ENCODE results near the gene CTNNA3. TPM values are rescaled to one million over a fixed set of nuclear protein-coding genes. Genes with fewer than 3 reads are reported as not detected.
"Not testable (repeated sequence)": the region's sequence is repeated elsewhere in the genome, so short reads cannot be mapped to it uniquely, and the experiment has no call there.

The CTNNA3 gene
- polyA plus RNA-seq, 2 donors = 0.08 to 0.10 TPM

DNA sequence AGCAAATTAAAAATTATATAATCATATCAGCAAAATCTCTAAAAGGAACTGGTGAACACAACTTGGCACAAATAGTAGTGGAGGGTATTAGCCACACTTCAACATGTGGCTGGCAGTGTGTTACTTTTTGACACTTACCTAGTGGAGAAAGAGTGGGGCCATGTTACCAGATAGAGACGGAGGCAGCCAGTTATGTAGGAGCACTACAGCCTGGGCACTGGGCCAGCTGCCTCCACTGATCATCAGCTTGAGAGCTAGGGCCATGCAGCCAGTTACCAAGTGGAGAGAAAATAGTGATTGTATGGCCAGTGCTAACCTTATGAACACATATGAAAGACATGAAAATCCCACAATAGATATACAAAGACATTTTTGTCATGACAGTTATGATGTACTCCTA is 243.1 kb downstream of the CTNNA3 start:
- WGBS, 2 donors = 68 to 89% methylated on average over 1 of the region's 1 CpG
- Histone ChIP-seq H3K4me1 (ENCODE audit: control insufficient read depth in 2 of 2, insufficient read depth in 2 of 2, low read length in 1 of 2) (no peaks in the 10 kb centered on the region), H3K4me3 (ENCODE audit: low read depth in 1 of 2, low read length in 2 of 2) (no peak overlapping the region), H3K36me3 (ENCODE audit: control insufficient read depth in 2 of 2, insufficient read depth in 2 of 2, low read length in 1 of 2) (no peaks in the 10 kb centered on the region), H3K27me3 (ENCODE audit: control insufficient read depth in 1 of 2, insufficient read depth in 2 of 2, low read length in 2 of 2) (no peaks in the 10 kb centered on the region), H3K9me3 (ENCODE audit: control insufficient read depth in 2 of 2, insufficient read depth in 1 of 2, low read depth in 1 of 2, low read length in 1 of 2) (no peaks in the 10 kb centered on the region), H3K27ac (ENCODE audit: low read depth in 2 of 2, low read length in 1 of 2) (no peak overlapping the region)

- Histone ChIP-seq H3K4me3 (ENCODE audit: low read depth in 1 of 2, low read length in 2 of 2) (no peak overlapping the region), H3K36me3 (ENCODE audit: control insufficient read depth in 2 of 2, insufficient read depth in 2 of 2, low read length in 1 of 2) (no peaks in the 10 kb centered on the region), H3K27ac (ENCODE audit: low read depth in 2 of 2, low read length in 1 of 2) (no peak overlapping the region), H3K27me3 (ENCODE audit: control insufficient read depth in 1 of 2, insufficient read depth in 2 of 2, low read length in 2 of 2) (no peaks in the 10 kb centered on the region), H3K4me1 (ENCODE audit: control insufficient read depth in 2 of 2, insufficient read depth in 2 of 2, low read length in 1 of 2) (no peaks in the 10 kb centered on the region), H3K9me3 (ENCODE audit: control insufficient read depth in 2 of 2, insufficient read depth in 1 of 2, low read depth in 1 of 2, low read length in 1 of 2) (no peaks in the 10 kb centered on the region)
- WGBS, 2 donors = 47 to 60% methylated on average over 4 of the region's 4 CpGs
Observed at GRCh38 chr10:67438605-67439304, 257.2 kb downstream of the CTNNA3 start.

- no peaks in the 10 kb centered on the region for H3K4me1 ChIP-seq (ENCODE audit: control insufficient read depth in 2 of 2, insufficient read depth in 2 of 2, low read length in 1 of 2)
- H3K4me3 ChIP-seq (ENCODE audit: low read depth in 1 of 2, low read length in 2 of 2) = no peak overlapping the region
- H3K36me3 ChIP-seq (ENCODE audit: control insufficient read depth in 2 of 2, insufficient read depth in 2 of 2, low read length in 1 of 2) = no peaks in the 10 kb centered on the region
- WGBS, 2 donors = 59 to 76% methylated on average over 2 of the region's 2 CpGs
- H3K27me3 ChIP-seq (ENCODE audit: control insufficient read depth in 1 of 2, insufficient read depth in 2 of 2, low read length in 2 of 2) = no peaks in the 10 kb centered on the region
- no peaks in the 10 kb centered on the region for H3K9me3 ChIP-seq (ENCODE audit: control insufficient read depth in 2 of 2, insufficient read depth in 1 of 2, low read depth in 1 of 2, low read length in 1 of 2)
- H3K27ac ChIP-seq (ENCODE audit: low read depth in 2 of 2, low read length in 1 of 2) = no peak overlapping the region
Observed at GRCh38 chr10:67433276-67433675, 262.7 kb downstream of the CTNNA3 start.

DNA sequence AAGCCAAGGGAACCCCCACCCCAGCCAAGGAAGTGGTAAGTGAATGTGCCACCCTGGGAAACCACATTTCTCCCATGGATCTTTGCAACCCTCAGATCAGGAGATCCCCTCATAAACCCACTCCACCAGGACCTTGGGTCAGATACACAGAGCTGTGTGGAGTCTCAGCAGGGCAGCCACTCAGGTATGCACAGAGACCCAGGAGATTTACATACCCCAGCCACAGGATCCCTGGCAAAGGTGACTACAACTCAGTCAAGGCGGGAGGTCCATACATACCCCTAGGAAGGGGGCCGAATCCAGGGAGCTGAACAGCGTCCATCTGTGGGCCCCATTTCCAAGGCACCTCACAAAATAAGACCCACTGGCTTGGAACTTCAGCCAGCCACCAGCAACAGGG is 293.4 kb downstream of the CTNNA3 start:
- Histone ChIP-seq H3K27me3 (ENCODE audit: control insufficient read depth in 1 of 2, insufficient read depth in 2 of 2, low read length in 2 of 2) (no peaks in the 10 kb centered on the region), H3K36me3 (ENCODE audit: control insufficient read depth in 2 of 2, insufficient read depth in 2 of 2, low read length in 1 of 2) (no peaks in the 10 kb centered on the region), H3K4me3 (ENCODE audit: low read depth in 1 of 2, low read length in 2 of 2) (no peak overlapping the region), H3K9me3 (ENCODE audit: control insufficient read depth in 2 of 2, insufficient read depth in 1 of 2, low read depth in 1 of 2, low read length in 1 of 2) (peaks cover 4 to 5% of the 10 kb centered on the region in 2 donors), H3K4me1 (ENCODE audit: control insufficient read depth in 2 of 2, insufficient read depth in 2 of 2, low read length in 1 of 2) (no peaks in the 10 kb centered on the region), H3K27ac (ENCODE audit: low read depth in 2 of 2, low read length in 1 of 2) (no peak overlapping the region)
- WGBS, 2 donors = 75 to 80% methylated on average over 3 of the region's 3 CpGs

GRCh38 chr10:67401711-67402110 is 294.3 kb downstream of the CTNNA3 start:
- peaks cover 5 to 6% of the 10 kb centered on the region in 2 donors for H3K9me3 ChIP-seq (ENCODE audit: control insufficient read depth in 2 of 2, insufficient read depth in 1 of 2, low read depth in 1 of 2, low read length in 1 of 2)
- no peaks in the 10 kb centered on the region for H3K36me3 ChIP-seq (ENCODE audit: control insufficient read depth in 2 of 2, insufficient read depth in 2 of 2, low read length in 1 of 2)
- no peaks in the 10 kb centered on the region for H3K27me3 ChIP-seq (ENCODE audit: control insufficient read depth in 1 of 2, insufficient read depth in 2 of 2, low read length in 2 of 2)
- no peak overlapping the region for H3K27ac ChIP-seq (ENCODE audit: low read depth in 2 of 2, low read length in 1 of 2)
- H3K4me3 ChIP-seq (ENCODE audit: low read depth in 1 of 2, low read length in 2 of 2) = no peak overlapping the region
- no peaks in the 10 kb centered on the region for H3K4me1 ChIP-seq (ENCODE audit: control insufficient read depth in 2 of 2, insufficient read depth in 2 of 2, low read length in 1 of 2)
- WGBS, 2 donors = 23 to 32% methylated on average over 1 of the region's 1 CpG

- H3K9me3 ChIP-seq (ENCODE audit: control insufficient read depth in 2 of 2, insufficient read depth in 1 of 2, low read depth in 1 of 2, low read length in 1 of 2); H3K27me3 ChIP-seq (ENCODE audit: control insufficient read depth in 1 of 2, insufficient read depth in 2 of 2, low read length in 2 of 2); H3K4me1 ChIP-seq (ENCODE audit: control insufficient read depth in 2 of 2, insufficient read depth in 2 of 2, low read length in 1 of 2); H3K27ac ChIP-seq (ENCODE audit: low read depth in 2 of 2, low read length in 1 of 2); H3K4me3 ChIP-seq (ENCODE audit: low read depth in 1 of 2, low read length in 2 of 2); H3K36me3 ChIP-seq (ENCODE audit: control insufficient read depth in 2 of 2, insufficient read depth in 2 of 2, low read length in 1 of 2): not testable (repeated sequence)
- WGBS, 2 donors = 8 to 21% methylated on average over 33 of the region's 33 CpGs
Observed at GRCh38 chr10:67386841-67387533, 309.0 kb downstream of the CTNNA3 start.

GRCh38 chr10:67386260-67386659 is 309.7 kb downstream of the CTNNA3 start:
- Histone ChIP-seq H3K27ac (ENCODE audit: low read depth in 2 of 2, low read length in 1 of 2) (no peak overlapping the region), H3K27me3 (ENCODE audit: control insufficient read depth in 1 of 2, insufficient read depth in 2 of 2, low read length in 2 of 2) (no peaks in the 10 kb centered on the region), H3K9me3 (ENCODE audit: control insufficient read depth in 2 of 2, insufficient read depth in 1 of 2, low read depth in 1 of 2, low read length in 1 of 2) (no peaks in the 10 kb centered on the region), H3K4me3 (ENCODE audit: low read depth in 1 of 2, low read length in 2 of 2) (no peak overlapping the region), H3K4me1 (ENCODE audit: control insufficient read depth in 2 of 2, insufficient read depth in 2 of 2, low read length in 1 of 2) (no peaks in the 10 kb centered on the region), H3K36me3 (ENCODE audit: control insufficient read depth in 2 of 2, insufficient read depth in 2 of 2, low read length in 1 of 2) (no peaks in the 10 kb centered on the region)
- 75% methylated on average over 3 of the region's 3 CpGs for WGBS, 2 donors

- Histone ChIP-seq H3K36me3 (ENCODE audit: control insufficient read depth in 2 of 2, insufficient read depth in 2 of 2, low read length in 1 of 2) (no peaks in the 10 kb centered on the region), H3K27me3 (ENCODE audit: control insufficient read depth in 1 of 2, insufficient read depth in 2 of 2, low read length in 2 of 2) (no peaks in the 10 kb centered on the region), H3K4me3 (ENCODE audit: low read depth in 1 of 2, low read length in 2 of 2) (no peak overlapping the region), H3K9me3 (ENCODE audit: control insufficient read depth in 2 of 2, insufficient read depth in 1 of 2, low read depth in 1 of 2, low read length in 1 of 2) (no peaks in the 10 kb centered on the region), H3K4me1 (ENCODE audit: control insufficient read depth in 2 of 2, insufficient read depth in 2 of 2, low read length in 1 of 2) (no peaks in the 10 kb centered on the region), H3K27ac (ENCODE audit: low read depth in 2 of 2, low read length in 1 of 2) (no peak overlapping the region)
- WGBS, 2 donors = 84 to 90% methylated on average over 2 of the region's 2 CpGs
Observed at GRCh38 chr10:67385566-67385965, 310.4 kb downstream of the CTNNA3 start.

DNA sequence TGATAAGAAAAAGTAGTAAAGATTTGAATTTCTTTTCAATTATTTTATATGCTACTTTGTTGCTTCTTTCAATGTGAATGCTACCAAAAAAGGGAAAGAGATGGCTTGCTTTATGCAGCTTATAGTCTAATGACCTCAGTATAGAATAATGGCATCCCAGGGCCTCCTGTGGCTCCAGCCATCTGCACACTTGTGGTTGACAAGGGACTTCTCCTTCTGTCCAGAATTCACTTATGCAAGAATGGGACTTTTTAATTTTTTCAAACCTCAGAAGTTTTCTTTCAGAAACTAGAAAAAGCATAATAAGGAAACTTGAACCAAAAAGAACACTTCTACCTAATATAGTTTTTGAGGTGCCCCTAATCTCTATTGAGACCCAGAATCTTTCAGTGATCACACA is 310.9 kb downstream of the CTNNA3 start:
- no peak overlapping the region for H3K4me3 ChIP-seq (ENCODE audit: low read depth in 1 of 2, low read length in 2 of 2)
- H3K27me3 ChIP-seq (ENCODE audit: control insufficient read depth in 1 of 2, insufficient read depth in 2 of 2, low read length in 2 of 2) = no peaks in the 10 kb centered on the region

More for the DNA sequence above, 310.9 kb downstream of the CTNNA3 start:
- H3K36me3 ChIP-seq (ENCODE audit: control insufficient read depth in 2 of 2, insufficient read depth in 2 of 2, low read length in 1 of 2) = no peaks in the 10 kb centered on the region
- H3K9me3 ChIP-seq (ENCODE audit: control insufficient read depth in 2 of 2, insufficient read depth in 1 of 2, low read depth in 1 of 2, low read length in 1 of 2) = no peaks in the 10 kb centered on the region
- H3K27ac ChIP-seq (ENCODE audit: low read depth in 2 of 2, low read length in 1 of 2) = no peak overlapping the region
- H3K4me1 ChIP-seq (ENCODE audit: control insufficient read depth in 2 of 2, insufficient read depth in 2 of 2, low read length in 1 of 2) = no peaks in the 10 kb centered on the region

All from esophagus (tissue), 2 donors.